Neuron (in vitro differentiated cells): ENCODE measurements around the gene CNIH2.

ENCODE experiments used
- H2AFZ ChIP-seq: one replicate; pipeline ENCODE4 v1.6.1; 2013; ENCODE audit warnings: low read depth, mild to moderate bottlenecking, inconsistent platforms, low read length, moderate library complexity
- H3K27me3 ChIP-seq: one replicate; pipeline ENCODE4 v1.6.1; 2013; ENCODE audit warnings: low read length; ENCODE audit not compliant: insufficient read depth
- H3K36me3 ChIP-seq: one replicate; pipeline ENCODE4 v1.6.1; 2013; ENCODE audit warnings: low read length; ENCODE audit not compliant: insufficient read depth
- H3K4me1 ChIP-seq: one replicate; pipeline ENCODE4 v1.6.1; 2013; ENCODE audit warnings: low read length; ENCODE audit not compliant: insufficient read depth
- H3K4me3 ChIP-seq: 2 replicates; pipeline ENCODE4 v1.5.1; 2013; ENCODE audit warnings: mild to moderate bottlenecking, low read length, moderate library complexity
- H3K9me3 ChIP-seq: one replicate; pipeline ENCODE4 v1.6.1; 2013; ENCODE audit warnings: low read length

Gene CNIH2

DNA sequence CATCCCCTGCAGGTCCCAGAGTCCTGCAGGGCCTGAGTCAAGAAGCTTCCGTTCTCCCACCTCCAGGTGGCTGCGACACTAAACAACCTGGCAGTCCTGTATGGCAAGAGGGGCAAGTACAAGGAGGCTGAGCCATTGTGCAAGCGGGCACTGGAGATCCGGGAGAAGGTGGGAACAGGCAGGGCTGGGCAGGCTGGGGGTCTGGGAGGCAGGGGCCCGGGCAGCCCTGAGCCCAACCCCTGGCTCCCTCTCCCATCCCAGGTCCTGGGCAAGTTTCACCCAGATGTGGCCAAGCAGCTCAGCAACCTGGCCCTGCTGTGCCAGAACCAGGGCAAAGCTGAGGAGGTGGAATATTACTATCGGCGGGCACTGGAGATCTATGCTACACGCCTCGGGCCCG, 14.2 kb upstream of the CNIH2 start:
- Histone ChIP-seq H2AFZ (no peak overlapping the region), H3K36me3 (peaks cover 49% of the 10 kb centered on the region), H3K27me3 (no peaks in the 10 kb centered on the region), H3K4me3 (no peak overlapping the region), H3K4me1 (peaks cover 13% of the 10 kb centered on the region), H3K9me3 (no peaks in the 10 kb centered on the region)

DNA sequence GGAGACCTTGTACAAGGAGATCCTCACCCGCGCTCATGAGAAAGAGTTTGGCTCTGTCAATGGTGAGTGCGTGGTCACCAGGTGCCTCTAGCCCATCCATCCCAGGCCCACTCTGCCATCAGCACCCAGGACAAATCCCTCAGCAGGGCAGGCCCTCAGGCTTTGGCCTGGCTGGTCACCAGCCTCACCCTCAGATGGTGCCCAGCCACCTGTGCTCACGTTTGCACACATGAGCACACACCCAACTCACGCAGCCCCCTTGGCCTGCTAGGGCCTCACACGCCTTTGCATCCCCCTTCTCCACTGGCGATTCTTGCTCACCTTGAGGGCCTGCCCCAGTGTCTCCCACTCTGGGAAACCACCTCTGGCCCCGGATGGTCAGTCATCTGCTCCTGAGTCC, 13.6 kb upstream of the CNIH2 start:
- Histone ChIP-seq H3K4me3 (no peak overlapping the region), H3K27me3 (no peaks in the 10 kb centered on the region), H3K9me3 (no peaks in the 10 kb centered on the region), H2AFZ (no peak overlapping the region), H3K4me1 (peaks cover 12% of the 10 kb centered on the region), H3K36me3 (peaks cover 49% of the 10 kb centered on the region)

DNA sequence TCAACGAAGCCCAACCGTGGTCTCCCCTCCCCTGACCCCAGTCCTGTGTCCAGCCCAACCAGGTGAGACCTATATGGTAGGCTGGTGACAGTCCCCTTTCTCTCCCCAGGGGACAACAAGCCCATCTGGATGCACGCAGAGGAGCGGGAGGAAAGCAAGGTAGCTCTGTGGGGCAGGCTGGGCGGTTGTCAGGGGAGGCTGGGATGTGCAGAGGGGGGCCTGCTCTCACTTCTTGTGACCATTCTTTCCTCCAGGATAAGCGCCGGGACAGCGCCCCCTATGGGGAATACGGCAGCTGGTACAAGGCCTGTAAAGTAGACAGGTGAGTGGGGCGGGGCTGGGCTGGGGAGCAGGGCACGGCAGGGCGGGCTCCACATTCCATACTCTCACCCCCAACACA, 13.1 kb upstream of the CNIH2 start:
- H3K4me3 ChIP-seq, result no peak overlapping the region
- H3K9me3 ChIP-seq, result no peaks in the 10 kb centered on the region
- H3K4me1 ChIP-seq, result peaks cover 17% of the 10 kb centered on the region
- H3K27me3 ChIP-seq, result no peaks in the 10 kb centered on the region
- peaks cover 46% of the 10 kb centered on the region for H3K36me3 ChIP-seq
- H2AFZ ChIP-seq, result no peak overlapping the region

DNA sequence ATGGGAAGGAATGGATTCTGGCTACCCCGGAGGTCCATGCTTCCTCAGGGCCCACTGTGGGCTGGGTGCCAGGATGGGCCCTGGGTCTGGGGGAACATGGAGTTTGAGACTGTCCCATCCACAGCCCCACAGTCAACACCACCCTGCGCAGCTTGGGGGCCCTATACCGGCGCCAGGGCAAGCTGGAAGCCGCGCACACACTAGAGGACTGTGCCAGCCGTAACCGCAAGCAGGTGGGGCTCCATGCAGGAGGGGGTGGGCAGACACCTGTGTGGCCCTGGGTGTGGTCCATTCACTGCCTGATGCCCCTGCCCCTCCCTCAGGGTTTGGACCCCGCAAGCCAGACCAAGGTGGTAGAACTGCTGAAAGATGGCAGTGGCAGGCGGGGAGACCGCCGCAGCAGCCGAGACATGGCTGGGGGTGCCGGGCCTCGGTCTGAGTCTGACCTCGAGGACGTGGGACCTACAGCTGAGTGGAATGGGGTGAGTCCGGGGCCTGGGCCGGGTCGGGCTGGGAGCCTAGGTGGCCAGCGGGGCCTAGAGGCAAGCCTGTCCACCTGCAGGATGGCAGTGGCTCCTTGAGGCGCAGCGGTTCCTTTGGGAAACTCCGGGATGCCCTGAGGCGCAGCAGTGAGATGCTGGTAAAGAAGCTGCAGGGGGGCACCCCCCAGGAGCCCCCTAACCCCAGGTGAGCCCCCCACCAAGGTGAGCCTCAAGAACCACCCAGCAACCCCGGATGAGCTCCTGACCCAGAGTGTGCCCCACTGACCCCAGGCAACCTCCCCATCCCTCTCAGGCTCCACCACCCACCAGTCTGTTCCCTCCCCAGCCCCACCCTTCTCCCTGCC, 12.2 kb upstream of the CNIH2 start:
- H3K27me3 ChIP-seq, result no peaks in the 10 kb centered on the region
- H3K4me1 ChIP-seq, result peaks cover 17% of the 10 kb centered on the region
- no peak overlapping the region for H2AFZ ChIP-seq
- peaks cover 42% of the 10 kb centered on the region for H3K36me3 ChIP-seq
- no peak overlapping the region for H3K4me3 ChIP-seq
- H3K9me3 ChIP-seq, result no peaks in the 10 kb centered on the region

DNA sequence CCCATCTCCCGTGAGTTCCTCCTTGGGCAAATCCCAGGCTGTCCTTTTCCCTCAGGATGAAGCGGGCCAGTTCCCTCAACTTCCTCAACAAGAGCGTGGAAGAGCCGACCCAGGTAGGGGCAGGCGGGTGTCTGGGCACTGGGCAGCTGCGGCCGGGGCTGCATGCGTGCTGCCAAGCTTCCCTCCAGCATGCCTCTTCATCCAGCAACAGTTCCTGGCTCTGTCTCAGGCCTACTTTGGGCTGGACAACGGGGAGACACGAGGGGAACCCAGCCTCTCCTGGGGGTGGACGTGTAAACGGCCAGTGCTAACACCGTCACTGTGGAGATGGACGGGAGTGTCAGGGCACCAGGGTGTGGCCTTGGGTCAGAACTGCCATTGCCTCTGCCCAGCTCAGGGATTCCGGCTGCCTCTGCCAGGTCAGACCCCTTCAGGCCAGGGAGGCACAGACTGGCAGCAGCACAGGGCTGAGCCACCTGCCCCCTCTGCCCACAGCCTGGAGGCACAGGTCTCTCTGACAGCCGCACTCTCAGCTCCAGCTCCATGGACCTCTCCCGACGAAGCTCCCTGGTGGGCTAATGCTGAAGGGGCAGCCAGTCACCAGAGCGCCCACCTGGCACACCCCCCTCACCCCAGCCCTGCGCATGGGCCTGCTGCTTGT, 11.5 kb upstream of the CNIH2 start:
- no peak overlapping the region for H2AFZ ChIP-seq
- H3K36me3 ChIP-seq, result peaks cover 36% of the 10 kb centered on the region
- H3K27me3 ChIP-seq, result no peaks in the 10 kb centered on the region
- no peaks in the 10 kb centered on the region for H3K9me3 ChIP-seq
- peaks cover 17% of the 10 kb centered on the region for H3K4me1 ChIP-seq
- no peak overlapping the region for H3K4me3 ChIP-seq

DNA sequence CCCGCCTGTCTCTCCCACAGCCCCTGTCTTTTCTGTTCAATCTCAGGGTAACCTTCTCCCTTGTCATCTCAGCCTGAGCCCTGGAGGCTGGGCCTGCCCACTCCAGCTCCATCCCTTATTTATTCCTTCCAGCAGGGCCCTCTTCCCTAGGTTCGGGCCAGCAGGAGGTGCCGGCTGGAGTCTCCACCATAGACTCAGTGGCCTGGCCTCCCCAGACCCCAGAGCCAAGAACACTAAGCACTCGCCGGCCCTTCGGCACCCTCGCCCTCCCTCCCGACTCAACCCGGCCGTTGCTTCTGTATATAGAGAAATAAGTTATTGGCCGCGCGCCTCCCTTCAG, 11.0 kb upstream of the CNIH2 start:
- Histone ChIP-seq H3K27me3 (no peaks in the 10 kb centered on the region), H2AFZ (no peak overlapping the region), H3K36me3 (peaks cover 36% of the 10 kb centered on the region), H3K4me3 (peak overlapping the region; percentile 45), H3K9me3 (no peaks in the 10 kb centered on the region), H3K4me1 (peaks cover 17% of the 10 kb centered on the region)

DNA sequence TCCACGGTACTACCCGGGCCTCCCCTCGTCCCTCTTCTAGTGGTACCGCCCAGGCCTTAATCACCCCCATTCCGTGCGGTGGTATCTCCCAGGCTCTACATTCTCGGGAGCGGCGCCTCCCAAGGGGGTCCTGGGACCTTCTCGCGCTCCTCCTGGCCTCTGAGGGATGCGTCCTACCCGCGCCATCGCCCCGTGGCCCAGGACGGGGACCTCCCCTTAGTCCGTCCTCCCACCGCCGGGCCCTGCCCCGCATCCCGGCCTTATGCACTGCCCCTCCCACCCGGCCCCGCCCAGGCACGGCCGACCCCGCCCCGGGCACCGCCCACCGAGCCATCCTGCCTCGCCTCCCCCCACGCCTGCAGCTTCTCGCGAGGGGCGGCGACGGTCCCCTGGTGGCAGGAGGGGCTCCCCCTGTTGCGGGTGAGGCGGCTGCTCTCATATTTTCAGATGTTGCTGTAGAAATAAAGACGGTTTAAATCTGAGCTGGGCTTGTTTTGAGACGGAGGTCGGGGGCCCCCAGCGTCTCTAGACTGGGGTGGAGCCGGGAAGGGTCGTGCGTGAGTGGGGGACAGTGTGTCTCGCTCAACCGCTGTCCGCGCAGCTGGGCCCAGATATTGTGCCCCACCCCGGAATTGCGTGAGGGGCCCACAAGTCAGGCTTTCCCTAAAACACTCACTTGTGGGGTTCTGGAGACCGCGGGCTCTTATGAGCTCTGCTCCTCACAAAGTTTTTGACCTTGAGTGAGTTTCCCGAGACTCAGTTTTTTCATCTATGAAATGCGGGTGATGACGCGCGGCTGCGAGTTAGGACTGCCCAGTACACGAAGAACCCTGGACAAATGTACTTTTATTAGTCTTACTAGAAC, 10.4 kb upstream of the CNIH2 start:
- Histone ChIP-seq H3K36me3 (peaks cover 36% of the 10 kb centered on the region), H2AFZ (no peak overlapping the region), H3K4me3 (peak overlapping the region; percentile 99), H3K4me1 (peaks cover 17% of the 10 kb centered on the region), H3K27me3 (no peaks in the 10 kb centered on the region), H3K9me3 (no peaks in the 10 kb centered on the region)

DNA sequence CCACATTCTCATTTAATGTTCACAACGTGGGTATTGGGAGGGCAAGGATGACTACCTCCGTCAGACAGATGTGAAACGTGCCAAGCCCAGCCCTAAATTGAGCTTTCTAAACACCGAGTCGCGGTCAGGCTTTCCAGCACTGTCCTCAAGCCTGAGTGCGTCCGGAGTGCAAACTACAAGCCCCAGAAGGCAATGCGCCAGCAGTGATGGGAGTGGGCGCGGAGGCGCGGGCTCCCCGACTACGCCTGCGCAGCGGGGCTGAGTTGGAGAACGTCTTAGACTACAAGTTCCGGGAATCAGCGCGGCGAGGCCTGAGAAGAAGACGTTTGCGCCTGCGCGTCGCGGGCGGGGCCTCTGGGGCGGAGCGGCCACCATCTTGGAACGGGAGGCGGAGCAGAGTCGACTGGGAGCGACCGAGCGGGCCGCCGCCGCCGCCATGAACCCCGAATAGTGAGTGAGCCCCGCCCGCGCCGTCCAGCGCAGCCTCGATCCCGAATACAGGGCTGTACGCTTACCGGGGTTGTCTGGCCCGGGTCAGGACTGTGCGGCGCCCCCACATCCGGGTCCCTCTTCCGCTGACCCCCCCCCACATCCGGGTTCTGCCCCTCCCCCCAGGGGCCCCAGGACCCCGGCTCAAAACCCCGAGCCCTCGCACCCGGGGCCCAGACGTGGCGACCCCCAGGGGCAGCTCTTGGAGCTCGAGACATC, 9.6 kb upstream of the CNIH2 start, which contains the start of gene RAB1B:
TSS of gene RAB1B (plus strand) at position 396 of the 708 bp plus-strand sequence. CDS start at position 437, 41 bp downstream.
- Histone ChIP-seq H2AFZ (peak within 1 kb of the TSS; percentile 27), H3K36me3 (peaks cover 36% of the 10 kb centered on the region), H3K4me1 (peaks cover 17% of the 10 kb centered on the region), H3K4me3 (peak within 1 kb of the TSS; percentile 99), H3K27me3 (no peaks in the 10 kb centered on the region), H3K9me3 (no peaks in the 10 kb centered on the region)

DNA sequence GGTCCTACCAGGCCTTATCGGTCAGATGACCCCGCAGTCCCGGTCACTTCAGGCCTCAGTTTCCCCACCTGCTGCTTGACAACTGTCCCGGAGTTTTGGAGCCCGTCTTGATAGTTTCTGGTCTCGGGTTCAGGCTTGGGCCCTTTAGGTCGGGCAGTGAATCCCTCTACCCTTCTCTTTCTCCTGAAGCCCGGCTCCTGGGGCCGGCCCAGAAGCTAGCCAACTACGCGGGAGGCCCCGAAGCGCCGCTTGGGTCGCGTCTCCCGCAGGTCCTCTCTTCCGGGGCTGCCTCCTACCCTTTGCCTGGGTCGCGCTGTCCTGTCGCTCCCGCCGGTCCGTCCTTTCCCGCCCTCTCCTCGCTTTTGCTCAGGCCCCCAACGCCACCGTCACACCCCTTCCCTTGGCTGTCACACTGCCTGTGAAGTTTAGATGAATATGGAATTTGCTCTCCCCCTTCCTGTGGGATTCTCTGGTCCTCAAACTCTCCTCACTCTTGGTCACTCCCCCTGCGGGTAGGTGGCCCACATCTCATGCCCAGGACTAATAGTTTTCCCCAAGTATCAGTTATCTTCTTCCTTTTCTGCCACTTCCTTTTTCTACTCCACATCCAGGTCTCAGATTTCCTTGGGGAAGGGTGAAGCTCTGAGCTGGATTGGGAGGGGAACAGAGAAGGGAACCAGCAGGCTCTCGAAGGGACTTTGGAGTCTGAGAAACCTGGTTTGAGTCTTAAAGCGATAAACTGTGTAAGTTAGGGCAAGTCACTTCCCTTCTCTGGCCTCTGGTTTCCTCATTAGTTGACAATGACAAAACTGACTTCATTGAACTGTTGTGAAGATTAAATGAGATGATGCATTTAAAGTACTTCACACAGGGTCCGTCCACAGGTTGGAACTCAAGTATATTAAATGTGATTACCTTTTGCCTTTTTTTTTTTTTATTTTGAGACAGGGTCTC, 8.7 kb upstream of the CNIH2 start:
- Histone ChIP-seq H2AFZ (peak overlapping the region; percentile 27), H3K4me3 (peak overlapping the region; percentile 99), H3K4me1 (peaks cover 17% of the 10 kb centered on the region), H3K27me3 (no peaks in the 10 kb centered on the region), H3K9me3 (no peaks in the 10 kb centered on the region), H3K36me3 (peaks cover 37% of the 10 kb centered on the region)

DNA sequence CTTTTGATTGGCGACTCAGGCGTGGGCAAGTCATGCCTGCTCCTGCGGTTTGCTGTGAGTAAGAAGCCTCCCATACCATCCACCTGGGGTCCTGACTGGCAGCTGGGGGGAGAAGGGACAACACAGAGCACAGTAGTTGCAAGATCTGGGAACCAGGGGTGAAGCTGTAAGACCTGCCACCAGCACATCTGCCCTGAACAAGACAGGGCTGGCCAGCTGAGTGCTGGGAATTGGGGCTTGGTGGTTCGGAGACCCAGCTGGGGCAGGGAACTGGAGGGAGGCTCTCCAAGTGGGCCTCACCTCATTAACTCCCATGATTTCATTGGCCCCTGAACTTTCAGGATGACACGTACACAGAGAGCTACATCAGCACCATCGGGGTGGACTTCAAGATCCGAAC, 6.2 kb upstream of the CNIH2 start:
- Histone ChIP-seq H3K27me3 (no peaks in the 10 kb centered on the region), H3K9me3 (no peaks in the 10 kb centered on the region), H3K4me3 (no peak overlapping the region), H2AFZ (no peak overlapping the region), H3K4me1 (peaks cover 14% of the 10 kb centered on the region), H3K36me3 (peaks cover 41% of the 10 kb centered on the region)

DNA sequence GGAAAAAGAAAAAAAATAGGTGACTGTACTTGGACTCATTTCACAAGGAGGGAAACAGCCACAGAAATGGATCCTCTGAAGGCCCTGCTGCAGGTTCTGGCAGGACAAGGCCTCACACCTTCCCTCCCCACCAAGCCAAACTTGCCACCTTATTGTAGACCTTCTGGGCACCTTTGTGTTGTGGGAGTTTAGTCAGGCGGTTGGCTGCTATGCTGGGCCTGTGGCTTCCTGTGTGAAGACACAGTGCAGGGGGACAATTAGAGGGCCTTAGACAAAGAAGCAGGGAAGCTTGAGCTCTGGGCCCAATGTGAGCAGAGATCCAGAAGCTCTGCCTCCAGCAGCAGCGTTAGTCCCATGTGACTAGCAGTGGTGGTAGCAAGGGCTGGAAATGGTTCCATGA, 5.4 kb upstream of the CNIH2 start:
- H3K36me3 ChIP-seq, result peaks cover 41% of the 10 kb centered on the region
- H3K4me1 ChIP-seq, result peaks cover 12% of the 10 kb centered on the region
- no peak overlapping the region for H3K4me3 ChIP-seq
- H3K9me3 ChIP-seq, result no peaks in the 10 kb centered on the region
- no peaks in the 10 kb centered on the region for H3K27me3 ChIP-seq
- no peak overlapping the region for H2AFZ ChIP-seq

DNA sequence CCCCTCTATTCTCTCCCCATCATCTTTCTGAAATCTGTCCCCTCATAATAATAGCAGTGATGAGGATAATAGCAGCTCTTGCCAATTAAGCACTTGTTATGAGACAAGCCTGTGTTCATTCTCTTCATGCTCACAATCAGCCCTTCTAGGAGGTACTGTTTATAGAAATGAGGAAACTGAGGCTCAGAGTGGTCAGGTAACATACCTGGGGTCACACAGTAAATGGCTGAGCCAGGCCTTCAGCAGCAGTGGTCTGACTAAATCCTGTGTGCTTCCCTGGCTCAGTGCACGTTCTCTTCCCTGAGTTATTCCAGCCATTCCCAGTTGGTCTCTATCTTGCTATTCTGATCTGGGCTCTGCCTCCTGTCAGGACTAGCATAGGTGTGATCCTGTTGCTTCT, 3.8 kb upstream of the CNIH2 start:
- Histone ChIP-seq H3K9me3 (no peaks in the 10 kb centered on the region), H3K27me3 (no peaks in the 10 kb centered on the region), H2AFZ (no peak overlapping the region), H3K4me3 (no peak overlapping the region), H3K36me3 (peaks cover 41% of the 10 kb centered on the region), H3K4me1 (peaks cover 18% of the 10 kb centered on the region)
